Activated naive CD4-positive, alpha-beta T cell (primary cell): ENCODE results near the gene CCDC38.

Experiments used
- DNase-seq, 4 experiments: peaks; one replicate each; lab custom pipeline; 2025; lab: John Stamatoyannopoulos, UW

The CCDC38 gene

DNA sequence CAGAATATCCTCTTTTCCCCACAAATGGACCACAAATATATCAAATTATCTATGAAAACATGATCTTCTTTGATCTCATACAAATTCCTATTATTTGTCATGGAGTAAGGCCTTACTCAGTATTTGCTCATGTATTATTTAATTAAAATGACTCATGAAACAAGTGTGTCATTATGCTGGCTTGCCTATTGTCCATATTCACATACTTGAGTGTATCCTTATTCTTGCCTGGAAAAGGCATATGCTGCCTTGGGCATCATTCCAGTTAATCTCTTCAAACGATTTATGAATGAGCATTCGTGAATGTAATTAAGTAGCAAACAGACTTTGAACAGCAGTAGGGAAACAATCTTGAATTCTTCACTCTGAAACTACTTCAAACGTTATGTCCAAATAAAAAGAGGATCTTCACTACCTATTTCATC, 106.2 kb downstream of the CCDC38 start:
- DNase-seq: no peak

DNA sequence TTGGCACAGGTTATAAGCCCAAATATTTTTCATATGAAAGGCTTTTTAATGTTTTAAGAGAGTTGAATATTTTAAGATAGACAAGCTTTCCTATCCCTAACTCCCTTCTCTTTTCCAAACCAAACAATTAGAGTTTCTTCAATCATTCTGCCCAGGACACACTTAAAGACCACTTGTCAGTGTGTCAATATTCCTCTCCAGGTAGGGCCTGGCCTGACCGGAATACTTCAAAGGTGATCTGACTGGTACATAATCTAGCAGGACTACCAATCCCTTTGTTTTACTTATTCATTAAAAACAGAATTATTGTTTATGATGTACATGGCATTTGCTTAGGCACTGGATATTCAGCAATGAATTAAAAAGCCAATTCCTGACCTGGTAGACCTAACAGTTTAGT, 107.8 kb downstream of the CCDC38 start:
- DNase-seq: no peak

DNA sequence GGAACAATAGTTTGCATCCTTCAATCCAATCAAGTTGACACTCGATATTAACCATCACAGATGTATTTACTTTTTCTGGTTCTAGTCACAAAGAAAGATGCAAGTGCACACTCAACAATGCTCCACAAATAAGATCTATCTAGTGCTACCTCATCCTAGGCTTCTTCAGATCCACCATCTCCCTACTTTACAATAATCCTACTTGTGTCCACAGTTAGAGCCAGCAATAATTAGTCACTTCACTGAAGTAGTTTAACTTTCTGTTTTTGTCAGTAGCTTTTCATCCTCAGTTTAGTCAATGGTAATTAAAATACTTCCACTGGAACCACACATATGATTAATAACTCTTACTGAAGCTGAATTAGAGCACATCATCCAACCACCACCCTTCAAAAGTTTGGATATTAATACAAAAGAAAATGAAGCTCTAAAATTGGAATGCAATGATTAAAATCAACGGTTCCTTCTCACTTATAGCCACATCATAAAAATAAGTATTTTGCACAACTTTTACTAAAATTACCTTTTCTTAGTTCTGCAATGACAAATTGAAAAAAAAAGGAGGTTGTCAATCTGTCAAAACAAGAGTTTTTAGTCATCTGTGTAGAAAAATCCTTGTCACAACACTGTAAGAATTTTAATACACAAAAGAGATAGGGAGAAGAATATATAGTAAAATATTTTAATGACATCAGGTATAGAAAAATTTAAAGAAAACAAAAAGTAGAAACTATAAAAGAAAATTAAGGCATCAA, 111.9 kb downstream of the CCDC38 start:
- no peak for DNase-seq

DNA sequence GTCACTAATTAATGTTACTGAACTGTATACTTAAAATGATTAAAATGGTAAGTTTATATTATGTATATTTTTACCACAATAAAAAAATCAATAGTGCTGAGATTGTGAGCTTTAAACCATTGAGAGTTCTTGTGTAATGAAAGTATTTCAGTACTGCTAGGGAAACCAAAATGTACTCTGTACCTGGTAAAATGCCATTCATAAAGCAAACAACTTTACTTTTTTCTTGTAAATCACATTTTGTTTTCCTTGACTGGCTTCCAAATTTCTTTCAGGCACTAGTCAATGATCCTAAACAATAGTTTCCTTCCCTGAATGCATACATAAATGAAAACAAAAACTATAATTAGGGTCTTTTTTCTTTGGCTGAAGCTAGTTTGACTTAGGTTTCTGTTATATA, 113.0 kb downstream of the CCDC38 start:
- DNase-seq: no peak

DNA sequence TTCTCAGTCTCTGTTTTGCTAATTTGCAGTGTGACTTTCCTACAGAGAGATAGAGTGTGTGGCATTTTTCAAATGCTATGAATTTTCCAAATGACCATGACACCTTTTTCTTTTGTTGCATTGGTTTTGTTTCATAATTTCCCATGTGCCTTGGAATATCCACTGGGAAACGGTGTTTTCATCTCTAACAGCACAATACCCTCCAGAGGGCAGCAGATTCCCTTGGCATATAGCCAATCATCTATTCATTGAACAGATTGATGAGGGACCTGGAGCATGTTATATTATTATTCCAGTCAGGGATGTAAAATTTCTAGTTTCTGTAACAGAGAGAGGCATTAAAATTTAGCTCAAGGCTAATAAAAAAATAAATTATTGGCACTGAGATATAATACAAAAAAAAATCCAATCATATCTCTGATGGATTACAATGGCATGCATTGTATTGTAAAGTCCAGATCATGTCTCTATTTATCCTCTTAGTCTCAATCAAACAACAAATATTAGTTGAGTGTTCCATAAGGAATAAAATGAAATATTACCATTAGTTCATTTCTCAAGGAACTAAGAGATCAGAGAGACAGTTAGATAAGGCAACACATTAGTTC, 122.2 kb downstream of the CCDC38 start:
- no peak for DNase-seq
